Activated CD4-positive, alpha-beta T cell treated with anti-CD3 and anti-CD28 coated beads for 24 hours (primary cell): Measurements from ENCODE around the gene PKDREJ.
"Not testable (repeated sequence)": the region's sequence is repeated elsewhere in the genome, so short reads cannot be mapped to it uniquely, and the experiment has no call there.

Experiments used
- DNase-seq, 2 donors: peaks; one replicate each; pipeline ENCODE4 v3.0.0-alpha.2; 2020; ENCODE audit warnings: low read depth in 2 of 2

Gene PKDREJ, protein sequence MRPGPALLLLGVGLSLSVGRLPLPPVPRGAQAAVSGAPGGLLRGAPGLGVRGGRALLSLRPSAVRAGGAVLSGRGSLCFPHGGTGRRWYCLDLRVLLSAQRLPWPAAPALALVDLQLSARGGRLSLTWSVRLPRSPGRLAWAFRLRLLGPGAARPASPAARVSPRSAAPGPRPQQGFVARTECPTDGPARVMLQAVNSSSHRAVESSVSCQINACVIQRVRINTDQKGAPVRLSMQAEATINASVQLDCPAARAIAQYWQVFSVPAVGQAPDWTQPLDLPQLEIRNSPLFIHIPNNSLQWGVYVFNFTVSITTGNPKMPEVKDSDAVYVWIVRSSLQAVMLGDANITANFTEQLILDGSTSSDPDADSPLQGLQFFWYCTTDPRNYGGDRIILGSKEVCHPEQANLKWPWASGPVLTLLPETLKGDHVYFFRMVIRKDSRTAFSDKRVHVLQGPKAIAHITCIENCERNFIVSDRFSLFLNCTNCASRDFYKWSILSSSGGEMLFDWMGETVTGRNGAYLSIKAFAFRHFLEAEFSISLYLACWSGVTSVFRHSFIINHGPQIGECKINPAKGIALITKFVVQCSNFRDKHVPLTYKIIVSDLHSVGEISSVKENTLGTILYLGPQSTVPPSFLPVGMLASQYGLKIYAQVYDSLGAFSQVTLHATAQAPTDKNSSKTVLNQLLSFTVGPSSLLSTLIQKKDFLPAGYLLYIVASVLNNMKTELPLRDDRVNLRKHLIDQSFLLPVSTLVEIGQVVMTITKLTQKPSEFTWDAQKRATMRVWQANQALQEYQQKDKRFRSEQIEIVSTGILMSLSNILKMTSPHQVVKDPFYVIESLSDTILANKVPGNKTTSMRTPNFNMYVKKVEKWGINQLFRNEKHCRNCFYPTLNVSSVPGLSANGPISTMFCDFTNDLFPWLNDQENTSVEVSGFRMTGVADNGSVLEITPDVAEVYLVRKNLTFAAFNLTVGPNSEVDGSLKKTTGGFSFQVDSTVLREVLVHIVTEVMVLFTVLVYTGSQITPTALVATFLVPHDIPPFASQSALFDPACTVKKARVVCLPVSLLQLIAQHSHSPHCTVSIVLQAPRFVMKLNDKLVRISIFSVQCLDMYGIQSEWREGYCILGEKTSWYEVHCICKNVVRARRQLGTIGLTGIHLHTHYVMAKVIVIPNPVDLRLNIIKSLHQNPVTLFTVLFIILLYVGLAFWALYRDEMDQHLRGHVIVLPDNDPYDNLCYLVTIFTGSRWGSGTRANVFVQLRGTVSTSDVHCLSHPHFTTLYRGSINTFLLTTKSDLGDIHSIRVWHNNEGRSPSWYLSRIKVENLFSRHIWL (N-terminal part only)

DNA sequence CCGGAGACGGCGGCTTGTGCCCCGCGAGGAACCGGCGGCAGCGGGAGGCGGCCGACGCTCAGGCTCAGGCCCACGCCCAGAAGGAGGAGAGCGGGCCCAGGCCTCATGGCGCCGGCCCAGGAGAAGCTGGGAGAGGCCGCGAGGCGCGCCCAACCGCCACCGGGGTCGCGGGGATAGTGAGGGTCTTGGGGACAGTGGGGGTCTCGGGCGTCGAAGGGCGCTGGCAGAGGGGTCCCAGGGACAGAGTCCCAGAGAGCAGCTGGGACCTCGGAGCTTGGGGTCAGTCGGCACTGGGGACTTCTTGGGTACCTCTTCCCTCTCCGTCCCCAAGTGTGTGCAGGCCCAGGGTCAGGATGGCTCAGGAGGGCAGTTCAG is at the start of gene PKDREJ:
Gene PKDREJ (minus strand): TSS at position 128 of the 375 bp plus-strand sequence. CDS start 21 bp downstream, at position 107.
- DNase-seq: no peak

DNA sequence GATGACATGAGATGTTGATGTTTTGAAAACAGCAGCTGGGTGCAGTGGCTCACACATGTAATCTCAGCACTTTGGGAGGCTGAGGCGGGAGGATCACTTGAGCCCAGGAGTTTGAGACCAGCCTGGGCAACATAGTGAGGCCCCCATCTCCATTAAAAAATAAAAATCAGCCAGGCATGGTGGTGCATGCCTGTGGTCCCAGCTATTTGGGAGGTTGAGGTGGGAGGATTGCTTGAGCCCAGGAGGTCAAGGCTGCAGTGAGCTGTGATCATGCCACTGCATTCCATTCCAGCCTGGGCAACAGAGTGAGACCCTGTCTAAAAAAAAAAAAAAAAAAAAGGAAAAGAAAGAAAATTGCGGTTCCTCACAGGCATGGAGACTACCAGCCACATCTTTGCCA is 49.7 kb upstream of the PKDREJ start:
- not testable (repeated sequence) for DNase-seq

DNA sequence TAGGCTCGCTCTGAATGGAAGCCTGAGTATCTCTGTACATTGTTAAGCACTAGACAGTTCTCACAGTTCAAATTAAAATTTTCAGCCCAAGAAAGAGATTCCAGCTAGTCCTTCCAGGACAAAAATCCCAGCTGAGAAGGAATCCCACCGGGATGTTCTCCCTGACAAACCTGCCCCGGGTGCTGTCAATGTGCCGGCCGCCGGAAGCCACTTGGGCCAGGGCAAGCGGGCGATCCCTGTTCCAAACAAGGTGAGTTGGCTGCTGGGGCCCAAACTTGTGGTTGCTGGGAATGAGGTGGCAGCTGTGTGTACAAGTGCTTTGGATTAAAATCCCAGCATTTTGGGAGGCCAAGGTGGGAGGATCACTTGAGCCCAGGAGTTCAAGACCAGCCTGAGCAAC is 48.9 kb upstream of the PKDREJ start:
- DNase-seq: no peak

DNA sequence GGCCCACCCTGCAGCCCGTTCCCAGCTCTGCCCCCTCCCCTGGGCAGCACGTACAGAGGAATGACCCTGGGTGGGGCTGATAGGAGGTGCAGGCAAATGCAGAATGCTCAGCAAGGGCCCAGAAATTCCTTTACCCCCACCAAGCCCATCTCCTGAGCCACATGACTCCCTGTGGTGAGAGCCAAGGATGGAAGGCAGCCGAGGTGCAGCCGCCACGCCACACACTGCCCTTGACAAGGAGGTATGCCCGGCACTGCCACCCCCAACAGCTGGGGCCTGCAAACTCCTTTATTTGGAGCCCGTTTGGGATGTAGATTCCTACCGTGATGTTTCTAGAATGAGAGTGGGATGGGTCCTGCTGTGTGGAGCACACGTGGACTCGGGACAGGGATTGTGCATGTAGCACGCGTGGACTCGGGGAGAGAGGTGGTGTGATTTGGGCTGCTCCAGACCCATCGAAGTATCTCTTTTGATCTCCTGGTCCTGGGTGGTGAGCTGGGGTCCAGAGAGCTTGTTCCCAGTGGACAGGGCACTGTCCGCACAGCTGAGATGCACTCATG is 46.5 kb upstream of the PKDREJ start:
- DNase-seq: no peak

DNA sequence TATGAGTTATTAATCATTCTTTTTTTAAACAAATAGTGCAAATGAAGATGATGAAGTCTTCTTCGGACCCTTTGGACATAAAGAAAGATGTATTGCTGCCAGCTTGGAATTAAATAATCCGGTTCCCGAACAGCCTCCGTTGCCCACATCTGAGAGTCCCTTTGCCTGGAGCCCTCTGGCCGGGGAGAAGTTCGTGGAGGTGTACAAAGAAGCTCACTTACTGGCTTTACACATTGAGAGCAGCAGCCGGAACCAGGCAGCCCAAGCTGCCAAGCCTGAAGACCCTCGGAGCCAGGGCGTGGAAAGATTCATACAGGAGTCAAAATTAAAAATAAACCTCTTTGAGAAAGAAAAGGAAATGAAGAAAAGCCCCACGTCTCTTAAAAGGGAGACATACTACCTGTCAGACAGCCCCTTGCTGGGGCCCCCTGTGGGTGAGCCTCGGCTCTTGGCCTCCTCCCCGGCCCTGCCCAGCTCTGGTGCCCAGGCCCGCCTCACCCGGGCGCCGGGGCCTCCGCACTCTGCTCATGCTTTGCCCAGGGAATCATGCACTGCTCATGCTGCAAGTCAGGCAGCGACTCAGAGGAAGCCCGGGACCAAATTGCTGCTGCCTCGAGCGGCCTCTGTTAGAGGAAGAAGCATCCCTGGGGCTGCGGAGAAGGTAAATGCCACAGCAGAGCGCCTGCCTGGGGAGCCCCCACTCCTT is 45.3 kb upstream of the PKDREJ start:
- no peak for DNase-seq

DNA sequence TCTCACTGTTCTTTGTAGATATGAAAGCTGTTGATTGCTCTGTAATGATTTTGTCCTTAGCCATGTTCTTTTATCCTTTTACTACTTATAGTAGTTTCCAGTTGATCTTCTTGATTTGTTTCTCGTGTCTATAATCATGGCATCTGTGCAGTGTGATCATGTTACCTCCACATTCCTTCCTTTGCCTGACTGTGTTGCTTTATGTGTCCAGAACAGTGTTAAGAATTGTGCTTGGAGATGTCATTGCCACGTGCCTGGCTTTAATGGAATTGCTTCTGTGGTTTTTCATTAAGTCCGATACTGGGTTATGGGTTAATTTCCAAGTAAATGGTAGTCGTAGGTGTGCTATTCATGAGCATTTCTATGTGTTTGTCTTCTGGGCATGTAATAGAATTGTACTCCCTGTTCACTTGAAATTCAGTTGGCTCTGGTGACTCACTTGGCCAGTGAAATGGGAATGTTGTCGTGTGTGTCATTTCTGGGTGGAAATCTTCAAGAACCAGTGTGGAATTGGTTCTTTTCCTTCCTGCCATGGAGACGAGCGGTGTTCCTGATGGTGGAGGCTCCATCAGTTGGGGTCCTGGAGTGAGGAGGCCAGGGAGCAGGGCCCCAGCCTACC is 40.3 kb upstream of the PKDREJ start:
- no peak for DNase-seq

DNA sequence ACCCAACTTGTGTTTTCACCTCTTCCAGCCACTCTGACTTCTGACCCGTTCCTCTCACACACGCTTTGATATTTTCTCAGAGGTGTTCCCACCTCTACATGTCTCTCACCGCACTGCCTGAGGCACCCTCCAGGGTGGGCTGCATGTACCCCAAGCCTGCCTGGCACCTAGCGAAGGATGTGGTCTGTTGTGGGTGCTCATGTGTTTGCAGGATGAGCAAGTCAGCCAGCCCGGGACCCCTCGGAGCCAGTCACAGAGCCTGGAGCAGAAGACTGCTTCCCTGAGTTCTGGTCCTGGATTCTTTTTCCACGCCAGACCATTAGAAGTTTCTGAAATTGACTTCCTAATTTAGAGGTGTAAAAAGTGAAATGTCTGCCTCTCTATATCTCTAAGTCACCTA is 37.3 kb upstream of the PKDREJ start:
- no peak for DNase-seq

DNA sequence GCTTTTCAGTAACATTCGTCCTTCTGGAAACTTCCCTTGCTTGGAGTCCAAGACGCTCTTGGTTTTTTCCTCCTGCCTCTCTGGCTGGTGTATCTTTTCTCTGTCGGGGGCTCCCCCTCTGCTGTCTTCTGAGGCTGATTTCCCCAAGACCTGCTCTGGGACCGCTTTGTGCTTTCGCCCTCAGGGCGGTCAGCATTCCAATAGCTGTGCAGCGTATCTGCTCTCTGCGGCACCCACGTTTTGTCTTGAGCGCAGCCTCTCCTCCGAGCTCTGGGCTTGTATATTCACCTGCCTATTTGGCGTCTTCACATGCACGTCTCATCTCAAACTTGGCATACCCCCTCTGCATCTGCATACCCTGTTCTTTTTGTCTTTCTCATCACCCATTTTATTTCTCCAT is 36.0 kb upstream of the PKDREJ start:
- DNase-seq: no peak

DNA sequence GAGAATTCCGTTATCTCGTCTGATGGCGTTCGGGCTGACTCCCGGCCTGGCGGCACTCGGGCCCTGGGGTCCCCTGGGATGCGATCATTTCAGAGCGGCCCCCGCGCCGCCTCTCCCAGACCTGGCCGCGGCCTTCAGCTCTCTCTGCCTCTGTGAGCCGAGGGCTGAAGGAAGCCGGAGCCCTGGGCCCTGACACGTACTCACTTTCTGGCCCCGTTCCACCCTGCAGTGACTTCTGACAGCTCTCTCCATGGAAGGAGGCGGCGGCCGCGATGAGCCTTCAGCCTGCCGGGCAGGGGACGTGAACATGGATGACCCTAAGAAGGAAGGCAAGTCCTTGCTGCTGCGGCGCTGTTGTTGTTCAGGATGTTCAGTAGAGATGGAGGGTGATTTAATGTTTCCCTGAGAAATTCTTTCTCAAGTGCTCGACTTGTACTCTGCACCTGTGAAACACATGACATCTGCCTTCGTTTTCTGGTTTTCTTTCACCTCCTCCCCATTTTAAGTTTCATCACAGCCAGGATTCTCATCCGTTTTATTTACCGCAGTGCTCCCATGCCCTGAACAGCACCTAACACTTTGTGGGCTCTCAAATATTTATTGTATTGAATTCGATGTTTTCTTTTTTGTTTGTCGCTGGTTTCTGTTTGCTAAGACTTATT is 34.1 kb upstream of the PKDREJ start:
- no peak for DNase-seq

DNA sequence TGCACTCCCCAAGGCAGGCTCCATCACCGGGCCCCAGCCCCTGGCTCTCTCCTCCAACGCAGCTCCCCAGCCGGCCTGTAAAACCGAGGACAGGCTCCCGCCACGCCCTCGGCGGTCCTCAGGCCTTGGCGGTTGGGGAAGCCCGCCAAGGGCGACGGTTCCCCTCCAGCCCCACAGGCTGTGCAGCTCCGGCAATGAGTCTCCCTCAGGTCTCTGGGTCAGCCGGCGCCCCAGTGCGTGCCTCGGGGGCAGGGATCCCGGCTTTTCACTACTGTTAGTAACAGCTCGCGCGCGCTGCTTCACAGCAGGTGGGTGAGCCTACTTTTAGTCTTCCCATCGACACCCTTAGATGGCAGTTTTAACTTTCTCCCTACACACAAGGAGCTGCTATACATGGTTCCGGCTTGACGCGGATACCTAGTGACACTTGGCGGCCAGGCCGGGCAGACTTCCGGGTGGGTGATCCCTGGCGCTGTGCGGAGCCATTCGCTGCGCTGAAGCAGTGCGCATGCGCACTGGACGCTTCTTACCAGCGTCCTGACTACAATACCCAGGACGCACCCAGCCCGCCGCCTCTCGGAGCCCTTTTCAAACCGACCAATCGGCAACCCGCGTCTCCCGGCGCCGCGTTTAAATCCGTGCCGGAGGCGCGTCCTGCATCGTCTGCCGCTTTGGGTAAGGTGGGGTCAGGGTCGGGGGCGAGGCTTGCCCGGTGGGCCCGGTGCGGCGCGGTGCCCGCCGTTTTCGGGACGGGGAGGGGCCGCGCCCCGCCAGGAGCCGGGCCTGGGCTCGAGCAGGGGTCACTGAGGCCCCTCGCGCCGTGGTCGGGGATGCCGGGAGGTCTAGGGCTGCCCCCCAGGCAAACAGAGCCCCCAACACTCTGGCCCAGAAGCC is 33.4 kb upstream of the PKDREJ start, which contains the start of gene GTSE1:
Gene GTSE1 (plus strand): TSS at position 614 of the 894 bp plus-strand sequence. CDS start 531 bp downstream, outside the sequence.
- DNase-seq: peak; percentile 92 to 94

DNA sequence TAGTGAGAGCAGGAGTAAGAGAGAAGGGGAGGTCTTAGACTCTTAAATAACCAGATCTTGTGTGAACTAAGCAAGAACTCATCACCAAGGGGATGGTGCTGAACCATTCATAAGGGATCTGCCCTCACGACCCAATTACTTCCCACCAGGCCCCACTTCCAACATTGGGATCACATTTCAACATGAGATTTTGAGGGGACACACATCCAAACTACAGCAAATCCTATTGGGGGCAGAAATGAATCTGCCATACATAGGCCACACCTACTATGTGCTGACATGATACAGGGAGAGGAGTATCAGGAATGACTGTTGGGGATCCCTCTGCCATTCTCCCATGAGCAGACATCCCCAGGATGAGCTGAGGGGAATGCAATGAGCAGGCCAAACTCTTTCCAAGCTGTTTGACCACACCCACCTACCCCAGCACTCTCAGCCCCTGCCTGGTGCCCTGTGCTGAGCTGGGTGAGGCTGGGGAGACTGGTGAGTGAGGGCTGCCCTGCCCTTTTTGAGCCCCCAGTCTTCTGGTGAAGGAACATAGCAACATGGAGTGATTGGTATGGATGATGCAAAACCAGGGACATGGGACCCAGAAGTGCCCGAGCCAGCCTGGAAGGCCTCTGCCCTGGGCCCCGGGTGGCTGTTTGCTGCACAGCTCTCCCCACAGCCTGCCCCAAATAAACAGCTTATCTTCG is 32.3 kb upstream of the PKDREJ start:
- no peak for DNase-seq

DNA sequence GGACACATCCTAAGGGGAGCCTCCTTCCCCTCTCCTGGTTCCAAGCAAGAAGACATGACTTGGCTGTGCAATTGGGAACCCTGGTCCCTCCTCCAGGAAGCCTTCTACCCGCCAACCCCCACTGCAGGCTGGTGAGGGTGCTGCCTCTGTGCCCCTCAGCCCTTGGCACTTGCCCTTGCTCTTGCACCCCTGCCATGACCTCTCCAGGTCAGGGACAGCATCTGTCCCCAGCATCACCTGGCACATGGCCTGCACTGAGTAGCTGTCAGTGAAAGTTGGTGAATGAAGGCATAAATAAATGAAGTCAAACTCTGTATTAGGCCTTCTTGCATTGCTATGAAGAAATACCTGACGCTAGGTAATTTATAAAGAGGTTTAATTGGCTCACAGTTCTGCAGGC is 31.6 kb upstream of the PKDREJ start:
- no peak for DNase-seq

DNA sequence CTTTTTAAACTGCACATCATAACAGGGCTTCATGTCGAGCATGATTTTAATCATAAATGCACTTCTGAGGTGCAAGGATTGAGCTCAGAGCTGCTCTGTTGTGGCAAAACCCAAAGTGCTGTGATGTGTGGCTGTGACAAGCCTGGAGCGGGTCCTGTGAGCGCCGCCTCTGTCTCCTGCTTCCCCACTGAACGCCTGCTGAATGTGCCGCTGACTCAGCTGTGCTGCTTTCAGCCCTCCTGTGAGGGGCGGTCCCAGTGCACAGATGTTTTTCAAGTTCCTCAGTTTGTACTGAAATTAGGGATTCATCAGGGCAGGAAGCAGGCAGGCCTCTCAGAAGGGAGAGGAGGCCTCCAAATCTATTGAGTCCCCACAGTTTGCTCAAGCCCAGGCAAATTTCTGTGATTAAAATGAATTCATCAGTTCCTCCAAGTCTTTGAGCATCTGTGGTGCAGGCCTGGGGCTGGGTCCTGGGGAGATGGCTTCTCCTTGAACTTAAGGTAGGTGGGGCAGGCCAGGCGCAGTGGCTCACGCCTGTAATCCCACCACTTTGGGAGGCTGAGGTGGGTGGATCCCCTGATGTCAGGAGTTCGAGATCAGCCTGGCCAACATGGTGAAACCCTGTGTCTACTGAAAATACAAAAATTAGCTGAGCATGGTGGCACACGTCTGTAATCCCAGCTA is 30.6 kb upstream of the PKDREJ start:
- DNase-seq: no peak

DNA sequence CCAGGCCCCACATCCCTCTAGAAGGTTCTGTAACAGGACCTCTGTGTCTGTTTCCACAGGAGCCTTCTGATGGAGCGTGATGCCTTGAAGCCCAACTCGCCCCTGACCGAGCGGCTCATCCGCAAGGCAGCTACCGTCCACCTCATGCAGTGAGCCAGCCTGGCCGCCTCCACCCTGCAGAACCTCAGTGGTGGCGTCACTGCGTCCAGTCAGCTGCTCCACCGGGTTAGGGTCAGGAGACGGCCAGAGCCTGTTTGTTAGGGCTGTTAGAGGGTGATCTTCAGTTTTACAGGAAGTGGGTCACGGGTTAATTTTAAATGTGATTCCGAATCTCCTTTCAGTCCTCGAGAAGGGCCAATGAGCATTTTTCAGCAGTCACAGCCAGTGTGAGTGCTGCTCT is 29.6 kb upstream of the PKDREJ start:
- DNase-seq: no peak

DNA sequence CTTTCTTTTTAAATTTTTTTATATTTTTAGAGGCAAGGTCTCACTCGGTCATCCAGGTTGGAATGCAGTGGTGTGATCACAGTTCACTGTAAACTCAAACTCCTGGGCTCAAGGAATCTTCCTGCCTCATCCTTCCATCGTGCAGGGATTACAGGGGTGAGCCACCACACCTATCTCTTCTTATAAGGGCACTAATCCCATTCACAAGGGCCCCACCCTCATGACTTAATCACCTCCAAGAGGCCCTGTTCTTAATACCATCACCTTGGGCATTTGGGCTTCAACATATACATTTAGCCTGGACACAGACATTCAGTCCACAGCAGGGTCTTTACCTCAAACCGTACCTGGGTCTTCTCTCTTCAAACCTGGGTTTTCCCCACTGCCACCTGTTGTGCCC is 29.0 kb upstream of the PKDREJ start:
- no peak for DNase-seq

DNA sequence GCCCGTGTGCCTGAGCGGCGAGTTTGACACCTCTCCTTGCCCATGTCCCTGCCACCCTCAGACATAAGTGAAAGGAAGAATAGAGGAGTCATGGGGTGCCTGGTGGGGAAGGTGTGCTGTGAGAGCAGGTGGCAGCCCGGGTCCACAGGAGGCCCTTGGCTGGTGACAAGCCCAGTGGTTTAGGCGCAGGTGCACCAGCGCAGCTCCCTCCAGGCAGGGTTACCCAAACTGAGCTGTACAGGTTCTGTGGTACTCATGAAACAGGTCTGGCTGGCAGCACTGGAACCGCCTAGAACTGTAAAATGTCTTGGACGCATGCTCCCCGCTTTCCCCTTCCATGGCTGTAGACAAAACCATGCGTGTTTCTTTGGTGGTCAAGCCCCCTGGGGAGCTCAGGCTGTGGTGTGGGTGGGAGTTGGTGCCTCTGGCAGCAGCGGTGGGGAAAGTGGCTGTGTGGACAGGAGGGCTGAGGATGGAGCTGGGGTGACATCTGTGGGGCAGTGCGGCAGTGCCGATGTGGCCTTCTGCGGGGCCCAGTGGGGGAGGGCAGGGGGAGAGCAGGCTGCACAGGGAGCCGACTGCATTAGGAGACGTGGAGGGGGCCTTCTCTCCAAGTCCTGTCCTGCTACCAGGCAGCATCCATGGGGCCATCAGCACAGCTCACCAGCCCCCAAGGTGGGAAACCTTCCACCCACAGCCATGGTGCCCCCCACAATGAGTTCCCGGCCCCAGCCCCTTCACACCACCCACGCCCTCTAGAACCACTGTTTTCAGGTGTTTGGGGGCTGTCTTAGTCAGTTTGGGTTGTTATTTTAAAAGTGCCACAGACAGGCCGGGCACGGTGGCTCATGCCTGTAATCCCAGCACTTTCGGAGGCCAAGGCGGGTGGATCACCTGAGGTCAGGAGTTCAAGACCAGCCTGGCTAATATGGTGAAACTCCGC is 28.0 kb upstream of the PKDREJ start:
- no peak for DNase-seq
